Cardiac muscle cell (in vitro differentiated cells and primary cell): Measurements from ENCODE around the gene PIH1D1. TPM values are rescaled to one million over a fixed set of nuclear protein-coding genes. Genes with fewer than 3 reads are reported as not detected.

ENCODE experiments used
- DNase-seq, 2 donors: peaks; one replicate each; pipeline versions ENCODE4 v3.0.0 to v3.0.0-alpha.2; 2010 to 2017; ENCODE audit warnings: low read depth in 1 of 2, low spot score in 1 of 2
- H3K27ac ChIP-seq: fragments of 200-600 bp; sonication (generic); 2 replicates; pipeline ENCODE4 v1.5.1; 2016
- H3K27me3 ChIP-seq: fragments of 200-600 bp; sonication (generic); 2 replicates; pipeline ENCODE4 v1.6.0; 2016; ENCODE audit warnings: control low read depth
- H3K36me3 ChIP-seq: fragments of 200-600 bp; sonication (generic); 2 replicates; pipeline ENCODE4 v1.5.1; 2016; ENCODE audit warnings: control low read depth
- H3K4me1 ChIP-seq: fragments of 200-600 bp; sonication (generic); 2 replicates; pipeline ENCODE4 v1.8.1; 2017; ENCODE audit warnings: low read depth, mild to moderate bottlenecking, mixed run types
- H3K4me3 ChIP-seq: fragments of 200-600 bp; sonication (generic); 2 replicates; pipeline ENCODE4 v1.5.1; 2016; ENCODE audit warnings: mild to moderate bottlenecking
- H3K9me3 ChIP-seq: fragments of 200-600 bp; sonication (generic); 2 replicates; pipeline ENCODE4 v1.5.1; 2017; ENCODE audit warnings: low read depth, mild to moderate bottlenecking, control low read depth
- CTCF ChIP-seq: IDR thresholded peaks from 2 replicates; pipeline ENCODE4 v1.5.1; 2012; ENCODE audit warnings: low read depth, mild to moderate bottlenecking, low read length
- polyA plus RNA-seq: library from polyadenylated mRNA; unstranded; fragments of >200 nt; fragmentation: Nextera tagmentation; extraction: Ambion mirVana; gene quantifications from 2 replicates; pipeline ENCODE4 v1.2.1, GENCODE V29; 2016
- total RNA-seq: library from RNA; depleted of rRNA; stranded (reverse); fragments of >200 nt; gene quantifications from 2 replicates; pipeline ENCODE4 v1.2.3, GENCODE V29; 2016

Gene PIH1D1
- total and polyA plus RNA-seq, 2 experiments from 2014 or later = 145 to 156 TPM

- Histone ChIP-seq H3K36me3 (peaks cover 39% of the 10 kb centered on the region), H3K4me1 (peaks cover 10% of the 10 kb centered on the region), H3K9me3 (no peaks in the 10 kb centered on the region), H3K27me3 (no peaks in the 10 kb centered on the region), H3K4me3 (peak overlapping the region; percentile 98), H3K27ac (peak overlapping the region; percentile 96)
- DNase-seq = no peak
- TF ChIP-seq CTCF = no peak
Observed at GRCh38 chr19:49496574-49497008, 45.0 kb upstream of the PIH1D1 start.

- no peaks in the 10 kb centered on the region for H3K9me3 ChIP-seq
- no peaks in the 10 kb centered on the region for H3K27me3 ChIP-seq
- TF ChIP-seq CTCF = no peak
- peak overlapping the region; percentile 61 for H3K27ac ChIP-seq
- H3K4me3 ChIP-seq = no peak overlapping the region
- H3K36me3 ChIP-seq = peaks cover 45% of the 10 kb centered on the region
- no peak for DNase-seq
- peaks cover 20% of the 10 kb centered on the region for H3K4me1 ChIP-seq
Observed at GRCh38 chr19:49492573-49493405, 41.2 kb upstream of the PIH1D1 start.

GRCh38 chr19:49491804-49492572, 40.4 kb upstream of the PIH1D1 start:
- Histone ChIP-seq H3K9me3 (no peaks in the 10 kb centered on the region), H3K27me3 (no peaks in the 10 kb centered on the region), H3K27ac (peak overlapping the region; percentile 61), H3K4me3 (no peak overlapping the region), H3K4me1 (peaks cover 12% of the 10 kb centered on the region), H3K36me3 (peaks cover 38% of the 10 kb centered on the region)
- DNase-seq = no peak
- TF ChIP-seq CTCF = no peak

DNA sequence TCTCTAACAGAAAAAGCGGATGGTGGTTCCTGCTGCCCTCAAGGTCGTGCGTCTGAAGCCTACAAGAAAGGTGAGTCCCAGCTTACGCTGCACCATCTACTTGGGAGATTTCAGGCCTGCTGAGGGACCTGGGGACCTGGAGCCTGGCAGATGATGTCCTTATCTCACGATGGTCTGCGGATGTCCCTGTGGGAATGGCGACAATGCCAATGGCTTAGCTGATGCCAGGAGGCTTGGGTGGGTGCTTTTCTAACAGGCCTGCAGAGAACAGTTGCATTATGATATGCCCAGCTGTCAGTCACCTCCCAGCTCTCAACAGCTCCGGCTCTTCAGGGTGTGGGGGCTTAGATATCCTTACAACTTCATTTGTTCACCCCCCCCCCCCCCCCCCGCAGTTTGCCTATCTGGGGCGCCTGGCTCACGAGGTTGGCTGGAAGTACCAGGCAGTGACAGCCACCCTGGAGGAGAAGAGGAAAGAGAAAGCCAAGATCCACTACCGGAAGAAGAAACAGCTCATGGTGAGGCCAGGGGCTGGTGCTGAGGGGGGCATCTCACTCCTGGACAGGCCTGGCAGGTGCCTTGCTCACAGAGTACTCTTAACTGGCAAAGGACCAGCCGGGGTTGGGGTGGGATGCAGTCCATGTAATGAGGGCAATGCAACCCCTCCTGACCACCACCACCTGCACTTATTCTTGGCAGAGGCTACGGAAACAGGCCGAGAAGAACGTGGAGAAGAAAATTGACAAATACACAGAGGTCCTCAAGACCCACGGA, 39.6 kb upstream of the PIH1D1 start:
- H3K4me1 ChIP-seq = peaks cover 12% of the 10 kb centered on the region
- no peak for DNase-seq
- H3K27me3 ChIP-seq = no peaks in the 10 kb centered on the region
- peaks cover 38% of the 10 kb centered on the region for H3K36me3 ChIP-seq
- no peaks in the 10 kb centered on the region for H3K9me3 ChIP-seq
- no peak overlapping the region for H3K4me3 ChIP-seq
- TF ChIP-seq CTCF = no peak
- H3K27ac ChIP-seq = peak overlapping the region; percentile 61

GRCh38 chr19:49490287-49491029, 38.8 kb upstream of the PIH1D1 start:
- no peak for TF ChIP-seq CTCF
- H3K9me3 ChIP-seq = no peaks in the 10 kb centered on the region
- H3K27ac ChIP-seq = peak overlapping the region; percentile 85
- H3K36me3 ChIP-seq = peaks cover 38% of the 10 kb centered on the region
- H3K4me3 ChIP-seq = no peak overlapping the region
- no peak for DNase-seq
- H3K4me1 ChIP-seq = peaks cover 12% of the 10 kb centered on the region
- H3K27me3 ChIP-seq = no peaks in the 10 kb centered on the region
